Calu3 (cell line): ENCODE results near the gene DIPK1A. TPM values are rescaled to one million over a fixed set of nuclear protein-coding genes. Genes with fewer than 3 reads are reported as not detected.

Experiments
- BruUV-seq: library from RNA; stranded (reverse); fragments of 400-500 nt; replicated peaks from 2 replicates; lab custom pipeline; 2021; lab: Mats Ljungman, UMichigan
- CTCF ChIA-PET: fragments of 300-600 bp; sonication (Branson Sonifier 250); formaldehyde crosslinking; loops from one replicate; lab custom pipeline; 2022; ENCODE audit warnings: antibody characterized with exemption; lab: Charles Lee
- DNase-seq: peaks from one replicate; pipeline ENCODE4 v3.0.0; 2022
- H3K27ac Mint-ChIP-seq: one replicate; pipeline ENCODE4 v1.8.0; 2022; ENCODE audit warnings: mixed read lengths; ENCODE audit not compliant: unreplicated experiment
- H3K27me3 Mint-ChIP-seq: one replicate; pipeline ENCODE4 v1.8.0; 2022; ENCODE audit warnings: mixed read lengths; ENCODE audit not compliant: unreplicated experiment
- H3K36me3 Mint-ChIP-seq: one replicate; pipeline ENCODE4 v1.8.0; 2022; ENCODE audit warnings: mild to moderate bottlenecking, moderate library complexity, mixed read lengths; ENCODE audit not compliant: insufficient read depth, unreplicated experiment
- H3K4me1 Mint-ChIP-seq: one replicate; pipeline ENCODE4 v1.8.0; 2022; ENCODE audit warnings: mild to moderate bottlenecking, low read depth, mixed read lengths; ENCODE audit not compliant: unreplicated experiment
- H3K4me3 Mint-ChIP-seq: one replicate; pipeline ENCODE4 v1.8.0; 2022; ENCODE audit warnings: mild to moderate bottlenecking, low read depth, moderate library complexity, mixed read lengths; ENCODE audit not compliant: unreplicated experiment
- H3K9me3 Mint-ChIP-seq: one replicate; pipeline ENCODE4 v1.8.0; 2022; ENCODE audit warnings: low read depth, mixed read lengths; ENCODE audit not compliant: unreplicated experiment
- intact Hi-C: fragments of 100-400 bp; cut with micrococcal nuclease; formaldehyde crosslinking; loops from one replicate; pipeline ENCODE4 v1.10.0; 2022; ENCODE audit not compliant: unreplicated experiment
- total RNA-seq: library from RNA; stranded (reverse); gene quantifications from 2 replicates; pipeline ENCODE4 v1.2.3, GENCODE V29; 2022
- TF ChIP-seq, protein P1 (sequence below): fragments of 200-600 bp; IDR thresholded peaks from one replicate; pipeline ENCODE4 v1.8.0; 2022; ENCODE audit warnings: antibody characterized with exemption; ENCODE audit not compliant: unreplicated experiment

DIPK1A gene
- total RNA-seq, 1 experiment from 2014 or later = 4.9 TPM

DNA sequence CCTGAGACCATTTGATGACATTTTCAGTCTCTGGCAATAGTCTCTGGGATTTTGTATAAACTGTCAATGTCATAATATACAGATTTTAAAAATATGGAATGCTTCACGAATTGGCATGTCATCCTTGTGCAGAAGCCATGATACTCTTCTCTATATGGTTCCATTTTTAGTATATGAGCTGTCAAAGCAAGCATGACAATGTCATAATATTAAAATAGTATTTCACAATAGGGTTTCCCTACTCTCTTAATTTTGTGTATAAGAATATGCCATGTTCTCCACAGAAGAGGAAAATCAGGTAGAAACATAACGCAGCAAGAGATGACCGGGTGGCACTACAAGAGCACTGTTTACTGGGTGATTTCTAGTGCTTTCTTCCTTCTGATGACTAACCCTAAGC, 8.3 kb upstream of the DIPK1A start:
- H3K4me3 Mint-ChIP-seq = no peak overlapping the region
- CTCF ChIA-PET = no interaction called here
- no peaks in the 10 kb centered on the region for H3K36me3 Mint-ChIP-seq
- no peaks in the 10 kb centered on the region for H3K9me3 Mint-ChIP-seq
- no TSS peak for BruUV-seq
- H3K27ac Mint-ChIP-seq = no peak overlapping the region
- H3K27me3 Mint-ChIP-seq = no peaks in the 10 kb centered on the region
- DNase-seq = no peak
- TF ChIP-seq, protein P1, sequence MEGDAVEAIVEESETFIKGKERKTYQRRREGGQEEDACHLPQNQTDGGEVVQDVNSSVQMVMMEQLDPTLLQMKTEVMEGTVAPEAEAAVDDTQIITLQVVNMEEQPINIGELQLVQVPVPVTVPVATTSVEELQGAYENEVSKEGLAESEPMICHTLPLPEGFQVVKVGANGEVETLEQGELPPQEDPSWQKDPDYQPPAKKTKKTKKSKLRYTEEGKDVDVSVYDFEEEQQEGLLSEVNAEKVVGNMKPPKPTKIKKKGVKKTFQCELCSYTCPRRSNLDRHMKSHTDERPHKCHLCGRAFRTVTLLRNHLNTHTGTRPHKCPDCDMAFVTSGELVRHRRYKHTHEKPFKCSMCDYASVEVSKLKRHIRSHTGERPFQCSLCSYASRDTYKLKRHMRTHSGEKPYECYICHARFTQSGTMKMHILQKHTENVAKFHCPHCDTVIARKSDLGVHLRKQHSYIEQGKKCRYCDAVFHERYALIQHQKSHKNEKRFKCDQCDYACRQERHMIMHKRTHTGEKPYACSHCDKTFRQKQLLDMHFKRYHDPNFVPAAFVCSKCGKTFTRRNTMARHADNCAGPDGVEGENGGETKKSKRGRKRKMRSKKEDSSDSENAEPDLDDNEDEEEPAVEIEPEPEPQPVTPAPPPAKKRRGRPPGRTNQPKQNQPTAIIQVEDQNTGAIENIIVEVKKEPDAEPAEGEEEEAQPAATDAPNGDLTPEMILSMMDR = no peak
- peaks cover 8% of the 10 kb centered on the region for H3K4me1 Mint-ChIP-seq
- intact Hi-C loops = loop anchor here (2.0 kb wide), 1 partner anchor 93 kb away; no protein-coding TSS in a partner anchor

DNA sequence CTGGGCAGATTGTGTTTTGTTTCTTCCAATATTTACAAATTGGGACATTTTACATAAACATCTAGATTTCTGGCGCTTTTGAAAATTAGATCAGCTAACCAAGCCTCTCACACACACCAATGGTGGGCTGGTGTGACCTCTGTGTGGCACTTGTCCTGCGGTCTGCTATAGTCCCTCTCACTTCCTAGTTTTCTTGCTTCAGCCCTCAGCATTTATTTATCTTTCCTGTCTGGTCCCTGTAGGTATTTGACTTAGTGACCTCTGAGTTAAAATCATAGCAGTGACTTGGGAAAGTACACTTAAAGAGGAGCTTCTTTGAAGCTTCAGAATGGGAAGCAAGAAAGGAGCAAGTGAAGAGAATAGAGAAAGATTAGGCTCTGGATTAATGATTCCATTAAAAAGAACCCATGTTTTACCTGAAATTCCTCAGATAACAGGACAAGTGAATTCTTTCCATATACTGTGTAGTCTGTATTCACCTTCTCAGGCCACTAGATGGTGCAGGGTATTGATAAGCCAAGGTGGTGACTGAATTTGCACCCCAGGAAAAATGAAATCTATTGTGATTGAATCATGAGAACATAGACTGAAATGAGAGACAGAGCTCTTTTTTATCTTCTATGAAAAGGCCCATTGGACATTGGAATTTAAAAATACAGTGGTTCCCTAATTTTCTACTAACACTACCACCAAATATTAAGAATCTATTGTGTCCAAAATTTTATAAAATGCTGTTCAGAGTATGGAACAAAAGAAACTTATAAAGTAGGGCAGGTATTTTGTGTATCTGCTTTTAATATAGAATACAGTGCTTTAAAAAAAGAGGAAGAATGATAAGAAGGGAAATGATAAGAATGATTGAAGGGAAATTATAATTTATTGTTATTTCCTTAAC, 7.1 kb upstream of the DIPK1A start:
- no peaks in the 10 kb centered on the region for H3K9me3 Mint-ChIP-seq
- no TSS peak for BruUV-seq
- H3K27ac Mint-ChIP-seq = no peak overlapping the region
- DNase-seq = peak; percentile 17
- intact Hi-C loops = loop anchor here (1.0 to 2.0 kb wide), 2 partner anchors 26 to 94 kb away; no protein-coding TSS in a partner anchor
- CTCF ChIA-PET = interaction anchor here (0.7 to 0.9 kb wide), 2 partner anchors 8 to 26 kb away, joined by 3 read pairs; no protein-coding TSS in a partner anchor
- H3K4me3 Mint-ChIP-seq = no peak overlapping the region
- H3K4me1 Mint-ChIP-seq = peaks cover 8% of the 10 kb centered on the region
- TF ChIP-seq, protein P1 = peak; percentile 56
- H3K27me3 Mint-ChIP-seq = no peaks in the 10 kb centered on the region
- no peaks in the 10 kb centered on the region for H3K36me3 Mint-ChIP-seq

DNA sequence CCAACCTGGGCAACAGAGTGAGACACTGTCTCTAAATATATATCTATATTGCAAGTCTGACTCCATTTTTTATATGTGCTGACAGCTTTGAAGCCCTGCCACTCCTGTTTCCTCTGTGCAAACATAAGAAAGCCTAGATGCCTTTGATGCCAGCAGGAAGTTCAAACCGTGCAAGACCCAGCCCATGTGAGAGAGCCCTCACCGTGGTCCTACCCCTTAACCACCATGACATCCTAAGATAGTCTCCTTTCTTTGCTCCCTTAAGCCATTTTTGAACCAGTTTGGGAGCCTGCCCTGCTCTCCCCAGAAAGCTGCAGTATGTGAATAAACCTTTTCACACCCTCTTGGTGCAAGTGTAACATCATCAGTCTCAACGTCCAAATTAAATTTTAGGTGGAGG, 3.7 kb upstream of the DIPK1A start:
- Mint-ChIP-seq H3K4me1 (peaks cover 8% of the 10 kb centered on the region), H3K36me3 (peaks cover 18% of the 10 kb centered on the region), H3K4me3 (no peak overlapping the region), H3K9me3 (no peaks in the 10 kb centered on the region), H3K27ac (no peak overlapping the region), H3K27me3 (no peaks in the 10 kb centered on the region)
- CTCF ChIA-PET = no interaction called here
- no peak for DNase-seq
- intact Hi-C loops = no loop called here
- TF ChIP-seq, protein P1 = no peak
- BruUV-seq = no TSS peak

DNA sequence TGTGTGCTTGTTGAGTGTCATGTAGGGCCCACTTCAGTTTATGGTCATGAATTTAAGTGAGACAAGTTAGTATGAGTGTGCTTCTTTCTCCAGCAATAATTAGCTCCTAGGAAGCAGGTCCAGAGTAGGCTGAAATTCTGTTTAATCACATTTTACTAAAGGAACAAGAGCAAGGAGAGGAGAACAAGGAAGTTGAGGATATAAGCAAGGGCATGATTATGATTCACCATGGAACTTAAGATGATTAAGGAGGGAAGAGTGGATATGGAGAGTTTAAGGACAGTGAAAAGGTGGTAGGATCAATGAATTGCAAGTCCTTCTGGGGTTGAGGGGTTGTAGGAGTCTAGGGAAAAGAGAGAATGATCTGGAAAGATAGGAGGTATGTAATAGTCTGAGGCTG, 3.1 kb upstream of the DIPK1A start:
- DNase-seq = no peak
- TF ChIP-seq, protein P1 = no peak
- H3K36me3 Mint-ChIP-seq = peaks cover 18% of the 10 kb centered on the region
- intact Hi-C loops = no loop called here
- H3K9me3 Mint-ChIP-seq = no peaks in the 10 kb centered on the region
- BruUV-seq = no TSS peak
- H3K27ac Mint-ChIP-seq = no peak overlapping the region
- no peak overlapping the region for H3K4me3 Mint-ChIP-seq
- CTCF ChIA-PET = no interaction called here
- H3K4me1 Mint-ChIP-seq = peaks cover 8% of the 10 kb centered on the region
- no peaks in the 10 kb centered on the region for H3K27me3 Mint-ChIP-seq
